Pons (tissue), 1 donor: ENCODE measurements around the gene CACNG6.
"Not testable (repeated sequence)": the region's sequence is repeated elsewhere in the genome, so short reads cannot be mapped to it uniquely, and the experiment has no call there.

Experiments used
- DNase-seq: peaks from one replicate; pipeline ENCODE4 v3.0.0-alpha.2; 2016; ENCODE audit warnings: low spot score

Gene CACNG6

GRCh38 chr19:53991224-53992113 lies at the start of gene CACNG6:
TSS of gene CACNG6 (plus strand) at chr19:53991637. CDS start at chr19:53992878, 1,241 bp downstream.
- no peak for DNase-seq

- no peak for DNase-seq
These were observed 49.2 kb upstream of the CACNG6 start for GRCh38 chr19:53942001-53942786.

- DNase-seq: no peak
These were observed 47.0 kb upstream of the CACNG6 start for GRCh38 chr19:53944416-53944815.

GRCh38 chr19:53944933-53945332 lies 46.5 kb upstream of the CACNG6 start:
- no peak for DNase-seq

GRCh38 chr19:53945441-53945840 lies 46.0 kb upstream of the CACNG6 start:
- no peak for DNase-seq

GRCh38 chr19:53945998-53946397 lies 45.4 kb upstream of the CACNG6 start:
- no peak for DNase-seq

GRCh38 chr19:53947624-53948023 lies 43.8 kb upstream of the CACNG6 start:
- no peak for DNase-seq

- DNase-seq: not testable (repeated sequence)
These were observed 42.8 kb upstream of the CACNG6 start for GRCh38 chr19:53948611-53949010.

- DNase-seq: no peak
These were observed 40.0 kb upstream of the CACNG6 start for GRCh38 chr19:53951436-53951835.

GRCh38 chr19:53951947-53952346 lies 39.5 kb upstream of the CACNG6 start:
- no peak for DNase-seq

- no peak for DNase-seq
These were observed 38.1 kb upstream of the CACNG6 start for GRCh38 chr19:53953383-53953782.

GRCh38 chr19:53957448-53958167 lies 33.8 kb upstream of the CACNG6 start:
- DNase-seq: no peak

GRCh38 chr19:53958168-53958571 lies 33.3 kb upstream of the CACNG6 start:
- DNase-seq: peak; percentile 35

GRCh38 chr19:53958823-53959757 lies 32.3 kb upstream of the CACNG6 start:
- no peak for DNase-seq

GRCh38 chr19:53960187-53960586 lies 31.2 kb upstream of the CACNG6 start:
- DNase-seq: no peak

GRCh38 chr19:53960886-53961285 lies 30.6 kb upstream of the CACNG6 start:
- DNase-seq: no peak

GRCh38 chr19:53961523-53962356 lies 29.7 kb upstream of the CACNG6 start:
- DNase-seq: no peak

- no peak for DNase-seq
These were observed 28.5 kb upstream of the CACNG6 start, which contains the start of gene CACNG8 for GRCh38 chr19:53962887-53963431. TSS of gene CACNG8 (plus strand) at chr19:53962937.

GRCh38 chr19:53965091-53965490 lies 26.3 kb upstream of the CACNG6 start:
- no peak for DNase-seq

- no peak for DNase-seq
These were observed 24.5 kb upstream of the CACNG6 start for GRCh38 chr19:53966931-53967330.
